Ureter (tissue), 1 donor: ENCODE measurements around the gene ABHD13. TPM values are rescaled to one million over a fixed set of nuclear protein-coding genes. Genes with fewer than 3 reads are reported as not detected.

Source experiments
- DNase-seq: peaks from one replicate; pipeline ENCODE4 v3.0.0-alpha.2; 2020; ENCODE audit warnings: low spot score
- total RNA-seq: library from RNA; stranded (reverse); gene quantifications from one replicate; pipeline ENCODE4 v1.2.4, GENCODE V29; 2023
- donor health status: DM: yes; HTN: yes; CAD: no.

Gene ABHD13
- total RNA-seq, 1 donor from 2014 or later, result 11.6 TPM

GRCh38 chr13:108283110-108283509 is 64.9 kb downstream of the ABHD13 start:
- no peak for DNase-seq

Other genes starting within 250 kb of the ABHD13 start
- 7.7 TPM for gene LIG4, start 2.9 kb upstream of the ABHD13 start, total RNA-seq
- 3.7 TPM for gene TNFSF13B, start 51.3 kb downstream of the ABHD13 start, total RNA-seq